ENCODE measurements around the gene TBCE. TPM values are rescaled to one million over a fixed set of nuclear protein-coding genes. Genes with fewer than 3 reads are reported as not detected.

The TBCE gene
- total RNA-seq, 1 experiment from 2014 or later, result 20.8 TPM

DNA sequence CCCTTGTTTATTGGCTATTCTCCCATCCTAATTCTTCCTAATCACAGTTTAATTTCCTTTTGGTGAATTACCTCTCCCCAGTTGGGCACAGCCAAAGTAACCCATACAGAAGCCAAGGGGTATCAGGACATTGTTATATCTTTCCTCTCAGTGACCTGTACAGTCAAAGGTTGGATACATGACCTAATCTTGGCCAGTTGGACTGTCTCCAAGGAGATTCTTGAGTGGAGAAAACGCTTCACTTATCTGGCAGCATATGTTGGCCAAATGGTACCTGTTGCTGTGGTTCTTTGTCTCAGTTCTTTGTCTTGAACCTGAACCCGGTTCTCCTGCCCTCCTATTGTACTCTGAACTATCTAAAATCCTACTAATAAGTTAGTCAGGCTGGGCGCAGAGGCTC lies 15.3 kb upstream of the TBCE start:
- no peaks in the 10 kb centered on the region for H3K27me3 ChIP-seq (ENCODE audit: insufficient read depth, low read length)
- H3K4me3 ChIP-seq (replicated peaks in 1 of 2; ENCODE audit: low read depth in 1 of 2, low read length in 2 of 2), result no peak overlapping the region
- H3K9me3 ChIP-seq (ENCODE audit: control insufficient read depth in 1 of 2, insufficient read depth in 1 of 2, low read depth in 1 of 2, low read length in 2 of 2), result no peaks in the 10 kb centered on the region
- no peak for DNase-seq (ENCODE audit: low read depth, low spot score)
- TF ChIP-seq SP1 (IDR thresholded peaks at IDR 0.05; ENCODE audit: low read depth) (no peak), TCF7L2 (IDR thresholded peaks at IDR 0.05; ENCODE audit: borderline replicate concordance, extremely low read depth, insufficient read depth, insufficient read length) (no peak), POLR2A (IDR thresholded peaks at IDR 0.05; ENCODE audit: borderline replicate concordance, extremely low read depth, insufficient read depth, insufficient read length) (no peak), CEBPB (IDR thresholded peaks at IDR 0.05; ENCODE audit: low read depth) (no peak), POLR2AphosphoS5 (IDR thresholded peaks at IDR 0.05; ENCODE audit: low read depth, low read length) (no peak), SRF (IDR thresholded peaks at IDR 0.05; ENCODE audit: low read depth) (no peak), RAD21 (IDR thresholded peaks at IDR 0.05; ENCODE audit: low read depth) (no peak), EZH2phosphoT487 (IDR thresholded peaks at IDR 0.05; ENCODE audit: borderline replicate concordance) (no peak)
- TF ChIP-seq, protein P1, sequence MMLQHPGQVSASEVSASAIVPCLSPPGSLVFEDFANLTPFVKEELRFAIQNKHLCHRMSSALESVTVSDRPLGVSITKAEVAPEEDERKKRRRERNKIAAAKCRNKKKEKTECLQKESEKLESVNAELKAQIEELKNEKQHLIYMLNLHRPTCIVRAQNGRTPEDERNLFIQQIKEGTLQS (IDR thresholded peaks at IDR 0.05), result no peak
- TF ChIP-seq, protein P2, sequence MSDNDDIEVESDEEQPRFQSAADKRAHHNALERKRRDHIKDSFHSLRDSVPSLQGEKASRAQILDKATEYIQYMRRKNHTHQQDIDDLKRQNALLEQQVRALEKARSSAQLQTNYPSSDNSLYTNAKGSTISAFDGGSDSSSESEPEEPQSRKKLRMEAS (IDR thresholded peaks at IDR 0.05), result no peak
- TF ChIP-seq, protein P3, sequence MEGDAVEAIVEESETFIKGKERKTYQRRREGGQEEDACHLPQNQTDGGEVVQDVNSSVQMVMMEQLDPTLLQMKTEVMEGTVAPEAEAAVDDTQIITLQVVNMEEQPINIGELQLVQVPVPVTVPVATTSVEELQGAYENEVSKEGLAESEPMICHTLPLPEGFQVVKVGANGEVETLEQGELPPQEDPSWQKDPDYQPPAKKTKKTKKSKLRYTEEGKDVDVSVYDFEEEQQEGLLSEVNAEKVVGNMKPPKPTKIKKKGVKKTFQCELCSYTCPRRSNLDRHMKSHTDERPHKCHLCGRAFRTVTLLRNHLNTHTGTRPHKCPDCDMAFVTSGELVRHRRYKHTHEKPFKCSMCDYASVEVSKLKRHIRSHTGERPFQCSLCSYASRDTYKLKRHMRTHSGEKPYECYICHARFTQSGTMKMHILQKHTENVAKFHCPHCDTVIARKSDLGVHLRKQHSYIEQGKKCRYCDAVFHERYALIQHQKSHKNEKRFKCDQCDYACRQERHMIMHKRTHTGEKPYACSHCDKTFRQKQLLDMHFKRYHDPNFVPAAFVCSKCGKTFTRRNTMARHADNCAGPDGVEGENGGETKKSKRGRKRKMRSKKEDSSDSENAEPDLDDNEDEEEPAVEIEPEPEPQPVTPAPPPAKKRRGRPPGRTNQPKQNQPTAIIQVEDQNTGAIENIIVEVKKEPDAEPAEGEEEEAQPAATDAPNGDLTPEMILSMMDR (IDR thresholded peaks at IDR 0.05 in 2 of 3, conservative IDR thresholded peaks at IDR 0.05 in 1 of 3; ENCODE audit: borderline replicate concordance in 1 of 3, insufficient read depth in 1 of 3, low read depth in 2 of 3, low read length in 2 of 3), result no peak
- no peak for ATAC-seq
- CTCF ChIA-PET, result no interaction called here
- no TSS peak for BruUV-seq (replicated peaks)
- H3K79me2 ChIP-seq (ENCODE audit: insufficient read depth, low read length), result no peaks in the 10 kb centered on the region
- RAD21 ChIA-PET (ENCODE audit: low non-redundant PET in 1 of 2, low total read pairs in 2 of 2, uncharacterized antibody in 2 of 2, unreplicated experiment in 2 of 2), result no interaction called here
- no peaks in the 10 kb centered on the region for H3K4me1 ChIP-seq (ENCODE audit: control insufficient read depth in 1 of 2, insufficient read depth in 2 of 2, low read length in 2 of 2)
- POLR2A ChIA-PET, result no interaction called here
- intact Hi-C loops (cut with micrococcal nuclease), result no loop called here
- no peaks in the 10 kb centered on the region for H3K36me3 ChIP-seq (ENCODE audit: control insufficient read depth in 1 of 2, insufficient read depth in 2 of 2, low read length in 2 of 2)
- no peak overlapping the region for H3K4me2 ChIP-seq (ENCODE audit: low read length)
- H3K9me2 ChIP-seq (ENCODE audit: insufficient read depth), result no peaks in the 10 kb centered on the region
- no peak overlapping the region for H3K27ac ChIP-seq (ENCODE audit: low read depth, low read length)
- H4K20me1 ChIP-seq (ENCODE audit: insufficient read depth), result no peaks in the 10 kb centered on the region
- no peak overlapping the region for H3K9ac ChIP-seq (ENCODE audit: low read length)
- H2AFZ ChIP-seq (ENCODE audit: low read depth, low read length, poor library complexity, severe bottlenecking), result no peak overlapping the region

All from HCT116 (cell line).